ENCODE measurements around the gene AOC2. TPM values are rescaled to one million over a fixed set of nuclear protein-coding genes. Genes with fewer than 3 reads are reported as not detected.

AOC2 gene
- total and polyA plus RNA-seq, 2 of the 13 experiments (the other 11 are each of a cell fraction or from before 2014, with no cell fraction given): 1.2 to 3.3 TPM

DNA sequence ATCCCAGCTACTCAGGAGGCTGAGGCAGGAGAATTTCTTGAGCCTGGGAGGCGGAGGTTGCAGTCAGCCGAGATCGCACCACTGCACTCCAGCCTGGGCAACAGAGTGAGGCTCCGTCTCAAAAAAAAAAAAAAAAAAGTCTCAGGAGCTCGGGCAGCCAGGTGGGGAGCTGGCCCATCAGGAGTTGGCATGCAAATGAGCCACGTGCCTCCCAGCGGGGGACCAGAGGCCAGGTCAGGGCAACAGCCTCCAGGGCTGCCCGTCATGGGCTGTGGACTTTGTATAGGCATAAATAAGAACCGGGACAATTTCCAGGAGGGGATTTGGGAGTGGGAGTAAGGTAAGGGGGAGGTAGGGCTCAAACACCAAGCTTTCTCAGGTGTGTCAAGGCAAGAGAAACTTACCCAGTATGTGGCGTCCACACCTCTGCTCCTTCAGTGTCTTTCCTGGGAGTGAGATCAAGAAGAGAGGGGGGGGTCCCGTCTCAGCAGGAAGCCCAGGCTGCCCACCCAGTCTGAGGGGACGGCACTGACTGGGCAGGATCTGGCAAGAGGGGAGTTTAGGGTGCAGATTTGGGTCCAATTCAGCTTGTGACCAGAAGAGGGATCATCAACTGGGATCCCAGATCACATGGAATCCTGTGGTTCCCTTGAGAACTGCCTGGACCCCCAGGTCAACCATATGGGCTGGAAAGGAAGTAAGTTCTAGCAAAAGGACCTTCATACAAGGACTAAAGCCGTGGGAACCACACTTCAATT is 33.9 kb downstream of the AOC2 start (continued):
- TF ChIP-seq ZNF790 (CRISPR knock-in tag; IDR thresholded peaks at IDR 0.05; ENCODE audit: borderline replicate concordance): no peak
- TF ChIP-seq, protein P1, sequence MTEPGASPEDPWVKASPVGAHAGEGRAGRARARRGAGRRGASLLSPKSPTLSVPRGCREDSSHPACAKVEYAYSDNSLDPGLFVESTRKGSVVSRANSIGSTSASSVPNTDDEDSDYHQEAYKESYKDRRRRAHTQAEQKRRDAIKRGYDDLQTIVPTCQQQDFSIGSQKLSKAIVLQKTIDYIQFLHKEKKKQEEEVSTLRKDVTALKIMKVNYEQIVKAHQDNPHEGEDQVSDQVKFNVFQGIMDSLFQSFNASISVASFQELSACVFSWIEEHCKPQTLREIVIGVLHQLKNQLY (CRISPR knock-in tag; IDR thresholded peaks at IDR 0.05): peak; percentile 93
- TF ChIP-seq ZKSCAN1 (IDR thresholded peaks at IDR 0.05; ENCODE audit: low read length): no peak
- TF ChIP-seq CC2D1A (CRISPR knock-in tag; IDR thresholded peaks at IDR 0.05): 0 out of 2 replicates have a peak, but pooled peaks have one; percentile 19
- TF ChIP-seq HDAC2 (CRISPR knock-in tag; IDR thresholded peaks at IDR 0.05): peak; percentile 47; the same call in 1 of the 2 replicates
- TF ChIP-seq ZNF768 (CRISPR knock-in tag; IDR thresholded peaks at IDR 0.05): no peak
- TF ChIP-seq, protein P2, sequence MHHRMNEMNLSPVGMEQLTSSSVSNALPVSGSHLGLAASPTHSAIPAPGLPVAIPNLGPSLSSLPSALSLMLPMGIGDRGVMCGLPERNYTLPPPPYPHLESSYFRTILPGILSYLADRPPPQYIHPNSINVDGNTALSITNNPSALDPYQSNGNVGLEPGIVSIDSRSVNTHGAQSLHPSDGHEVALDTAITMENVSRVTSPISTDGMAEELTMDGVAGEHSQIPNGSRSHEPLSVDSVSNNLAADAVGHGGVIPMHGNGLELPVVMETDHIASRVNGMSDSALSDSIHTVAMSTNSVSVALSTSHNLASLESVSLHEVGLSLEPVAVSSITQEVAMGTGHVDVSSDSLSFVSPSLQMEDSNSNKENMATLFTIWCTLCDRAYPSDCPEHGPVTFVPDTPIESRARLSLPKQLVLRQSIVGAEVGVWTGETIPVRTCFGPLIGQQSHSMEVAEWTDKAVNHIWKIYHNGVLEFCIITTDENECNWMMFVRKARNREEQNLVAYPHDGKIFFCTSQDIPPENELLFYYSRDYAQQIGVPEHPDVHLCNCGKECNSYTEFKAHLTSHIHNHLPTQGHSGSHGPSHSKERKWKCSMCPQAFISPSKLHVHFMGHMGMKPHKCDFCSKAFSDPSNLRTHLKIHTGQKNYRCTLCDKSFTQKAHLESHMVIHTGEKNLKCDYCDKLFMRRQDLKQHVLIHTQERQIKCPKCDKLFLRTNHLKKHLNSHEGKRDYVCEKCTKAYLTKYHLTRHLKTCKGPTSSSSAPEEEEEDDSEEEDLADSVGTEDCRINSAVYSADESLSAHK (CRISPR knock-in tag; IDR thresholded peaks at IDR 0.05; ENCODE audit: borderline replicate concordance): no peak
- TF ChIP-seq, protein P3, sequence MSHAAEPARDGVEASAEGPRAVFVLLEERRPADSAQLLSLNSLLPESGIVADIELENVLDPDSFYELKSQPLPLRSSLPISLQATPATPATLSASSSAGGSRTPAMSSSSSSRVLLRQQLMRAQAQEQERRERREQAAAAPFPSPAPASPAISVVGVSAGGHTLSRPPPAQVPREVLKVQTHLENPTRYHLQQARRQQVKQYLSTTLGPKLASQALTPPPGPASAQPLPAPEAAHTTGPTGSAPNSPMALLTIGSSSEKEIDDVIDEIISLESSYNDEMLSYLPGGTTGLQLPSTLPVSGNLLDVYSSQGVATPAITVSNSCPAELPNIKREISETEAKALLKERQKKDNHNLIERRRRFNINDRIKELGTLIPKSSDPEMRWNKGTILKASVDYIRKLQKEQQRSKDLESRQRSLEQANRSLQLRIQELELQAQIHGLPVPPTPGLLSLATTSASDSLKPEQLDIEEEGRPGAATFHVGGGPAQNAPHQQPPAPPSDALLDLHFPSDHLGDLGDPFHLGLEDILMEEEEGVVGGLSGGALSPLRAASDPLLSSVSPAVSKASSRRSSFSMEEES (CRISPR knock-in tag; IDR thresholded peaks at IDR 0.05): no peak; the same call in 1 of the 2 replicates
- TF ChIP-seq ZNF264 (CRISPR knock-in tag; IDR thresholded peaks at IDR 0.05): peak; percentile 39; the same call in 1 of the 2 replicates
- TF ChIP-seq FOXP1 (IDR thresholded peaks at IDR 0.05): no peak
- peak; percentile 37; the same call in 1 of the 2 replicates for TF ChIP-seq FOXP1 (CRISPR knock-in tag; IDR thresholded peaks at IDR 0.05)
- TF ChIP-seq CREB3 (CRISPR knock-in tag; IDR thresholded peaks at IDR 0.05): no peak
- TF ChIP-seq NR2F6 (IDR thresholded peaks at IDR 0.05): peak; percentile 48; the same call in 1 of the 2 replicates
- TF ChIP-seq NR2F6 (CRISPR knock-in tag; IDR thresholded peaks at IDR 0.05): peak; percentile 78
- TF ChIP-seq, protein P4, sequence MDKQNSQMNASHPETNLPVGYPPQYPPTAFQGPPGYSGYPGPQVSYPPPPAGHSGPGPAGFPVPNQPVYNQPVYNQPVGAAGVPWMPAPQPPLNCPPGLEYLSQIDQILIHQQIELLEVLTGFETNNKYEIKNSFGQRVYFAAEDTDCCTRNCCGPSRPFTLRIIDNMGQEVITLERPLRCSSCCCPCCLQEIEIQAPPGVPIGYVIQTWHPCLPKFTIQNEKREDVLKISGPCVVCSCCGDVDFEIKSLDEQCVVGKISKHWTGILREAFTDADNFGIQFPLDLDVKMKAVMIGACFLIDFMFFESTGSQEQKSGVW (CRISPR knock-in tag; IDR thresholded peaks at IDR 0.05; ENCODE audit: borderline replicate concordance): no peak
- peak; percentile 53; the same call in 1 of the 2 replicates for TF ChIP-seq KDM6A (CRISPR knock-in tag; IDR thresholded peaks at IDR 0.05; ENCODE audit: low read depth)
- peak; percentile 21 for TF ChIP-seq MED8 (CRISPR knock-in tag; IDR thresholded peaks at IDR 0.05; ENCODE audit: insufficient replicate concordance)
- TF ChIP-seq RBM39 (IDR thresholded peaks at IDR 0.05; ENCODE audit: low read depth, low read length, poor library complexity, severe bottlenecking): no peak
- no peak for TF ChIP-seq FOXK2 (IDR thresholded peaks at IDR 0.05)
- peak; percentile 84 for TF ChIP-seq RXRA (CRISPR knock-in tag; IDR thresholded peaks at IDR 0.05)
- no peak for TF ChIP-seq JARID2 (CRISPR knock-in tag; IDR thresholded peaks at IDR 0.05; ENCODE audit: insufficient replicate concordance)
- TF ChIP-seq ZMAT3 (CRISPR knock-in tag; conservative IDR thresholded peaks at IDR 0.05): peak; percentile 55; the same call in 1 of the 2 replicates
- TF ChIP-seq ZNF44 (CRISPR knock-in tag; IDR thresholded peaks at IDR 0.05): no peak
- TF ChIP-seq, protein P5, sequence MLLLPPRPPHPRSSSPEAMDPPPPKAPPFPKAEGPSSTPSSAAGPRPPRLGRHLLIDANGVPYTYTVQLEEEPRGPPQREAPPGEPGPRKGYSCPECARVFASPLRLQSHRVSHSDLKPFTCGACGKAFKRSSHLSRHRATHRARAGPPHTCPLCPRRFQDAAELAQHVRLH (CRISPR knock-in tag; IDR thresholded peaks at IDR 0.05; ENCODE audit: borderline replicate concordance, low read depth): peak; percentile 48; the same call in 1 of the 2 replicates
- no peak for TF ChIP-seq RFX1 (IDR thresholded peaks at IDR 0.05)

All from HepG2 (cell line).